GM23338 (cell line): ENCODE data around the gene BANP. TPM values are rescaled to one million over a fixed set of nuclear protein-coding genes. Genes with fewer than 3 reads are reported as not detected.

Experiments used
- ATAC-seq: fragments of 200-7000 bp; cut with Tn5 transposase; 3 replicates; pipeline ENCODE4 v1.9.1; 2020
- DNase-seq: peaks from one replicate; pipeline ENCODE4 v3.0.0-alpha.2; 2015; ENCODE audit warnings: low spot score
- H2AFZ ChIP-seq: fragments of 200-600 bp; sonication (generic); 2 replicates; pipeline ENCODE4 v1.8.0; 2016; ENCODE audit warnings: antibody characterized with exemption, mild to moderate bottlenecking, moderate library complexity
- H3F3A ChIP-seq: fragments of 200-600 bp; sonication (generic); replicated peaks from 2 replicates; pipeline ENCODE4 v1.8.0; 2017; ENCODE audit warnings: antibody characterized with exemption, mixed run types, low read depth
- H3K27ac ChIP-seq: fragments of 200-600 bp; sonication (generic); 2 replicates; pipeline ENCODE4 v1.6.1; 2016; ENCODE audit warnings: low read depth
- H3K27me3 ChIP-seq: fragments of 200-600 bp; sonication (generic); 2 replicates; pipeline ENCODE4 v1.8.0; 2016; ENCODE audit warnings: mild to moderate bottlenecking, mixed run types, moderate library complexity; ENCODE audit not compliant: insufficient read depth
- H3K36me3 ChIP-seq: fragments of 200-600 bp; sonication (generic); 2 replicates; pipeline ENCODE4 v1.8.0; 2016; ENCODE audit warnings: mild to moderate bottlenecking; ENCODE audit not compliant: insufficient read depth
- H3K4me1 ChIP-seq: fragments of 200-600 bp; sonication (generic); 2 replicates; pipeline ENCODE4 v1.8.0; 2016; ENCODE audit warnings: mild to moderate bottlenecking, moderate library complexity; ENCODE audit not compliant: insufficient read depth
- H3K4me2 ChIP-seq: fragments of 200-600 bp; sonication (generic); 2 replicates; pipeline ENCODE4 v1.7.1; 2017; ENCODE audit warnings: mixed run types
- H3K4me3 ChIP-seq: fragments of 200-600 bp; sonication (generic); 2 replicates; pipeline ENCODE4 v1.6.1; 2016; ENCODE audit warnings: mixed run types
- H3K79me2 ChIP-seq: fragments of 200-600 bp; sonication (generic); replicated peaks from 2 replicates; pipeline ENCODE4 v1.8.0; 2017; ENCODE audit warnings: mild to moderate bottlenecking; ENCODE audit not compliant: insufficient read depth
- H3K9me2 ChIP-seq: fragments of 200-600 bp; sonication (generic); 2 replicates; pipeline ENCODE4 v1.8.0; 2017; ENCODE audit not compliant: insufficient read depth
- H4K20me1 ChIP-seq: fragments of 200-600 bp; sonication (generic); replicated peaks from 2 replicates; pipeline ENCODE4 v1.8.0; 2017; ENCODE audit warnings: mild to moderate bottlenecking; ENCODE audit not compliant: insufficient read depth
- H3K27ac Mint-ChIP-seq: 2 replicates; pipeline ENCODE4 v1.8.0; 2020; ENCODE audit warnings: inconsistent platforms, mild to moderate bottlenecking, moderate library complexity, mixed read lengths
- H3K27me3 Mint-ChIP-seq: 3 replicates; pipeline ENCODE4 v1.8.0; 2022; ENCODE audit warnings: low read depth, mild to moderate bottlenecking, moderate library complexity, mixed read lengths, inconsistent platforms; ENCODE audit not compliant: insufficient read depth, poor library complexity
- H3K36me3 Mint-ChIP-seq: 3 replicates; pipeline ENCODE4 v1.8.0; 2021; ENCODE audit warnings: low read depth, mild to moderate bottlenecking, inconsistent platforms, moderate library complexity, mixed read lengths
- H3K4me1 Mint-ChIP-seq: 3 replicates; pipeline ENCODE4 v1.8.0; 2020; ENCODE audit warnings: mild to moderate bottlenecking, inconsistent platforms, mixed read lengths
- H3K4me3 Mint-ChIP-seq: 3 replicates; pipeline ENCODE4 v1.8.0; 2021; ENCODE audit warnings: moderate library complexity, mild to moderate bottlenecking, inconsistent platforms, mixed read lengths
- H3K9me3 Mint-ChIP-seq: 3 replicates; pipeline ENCODE4 v1.8.0; 2020; ENCODE audit warnings: moderate library complexity, mild to moderate bottlenecking, inconsistent platforms, mixed read lengths
- CREB1 ChIP-seq: fragments of 250-450 bp; sonication (Bioruptor Pico); IDR thresholded peaks from 2 replicates; pipeline ENCODE4 v1.5.0; 2020; ENCODE audit warnings: low read depth, mild to moderate bottlenecking, moderate library complexity
- EZH2 ChIP-seq: fragments of 200-600 bp; sonication (generic); IDR thresholded peaks from one replicate; pipeline ENCODE4 v1.8.0; 2017; ENCODE audit warnings: antibody characterized with exemption, mild to moderate bottlenecking, low read depth; ENCODE audit not compliant: unreplicated experiment
- EZH2phosphoT487 ChIP-seq: fragments of 200-600 bp; sonication (generic); IDR thresholded peaks from one replicate; pipeline ENCODE4 v1.8.1; 2018; ENCODE audit warnings: antibody characterized with exemption; ENCODE audit not compliant: unreplicated experiment
- JUNB ChIP-seq: IDR thresholded peaks from one replicate; pipeline ENCODE4 v1.6.1; 2016; ENCODE audit warnings: antibody characterized with exemption; ENCODE audit not compliant: unreplicated experiment
- NANOG ChIP-seq: IDR thresholded peaks from 2 replicates; pipeline ENCODE4 v1.6.1; 2016; ENCODE audit warnings: antibody characterized with exemption, borderline replicate concordance
- POLR2AphosphoS5 ChIP-seq: IDR thresholded peaks from 2 replicates; pipeline ENCODE4 v1.6.1; 2016; ENCODE audit warnings: antibody characterized with exemption, low read depth
- REST ChIP-seq: IDR thresholded peaks from one replicate; pipeline ENCODE4 v1.6.1; 2018; ENCODE audit warnings: antibody characterized with exemption; ENCODE audit not compliant: unreplicated experiment
- STAT1 ChIP-seq: IDR thresholded peaks from one replicate; pipeline ENCODE4 v1.6.1; 2016; ENCODE audit warnings: antibody characterized with exemption; ENCODE audit not compliant: unreplicated experiment
- ZNF331 ChIP-seq: fragments of 250-450 bp; sonication (Bioruptor Pico); IDR thresholded peaks from 2 replicates; pipeline ENCODE4 v1.5.0; 2020; ENCODE audit warnings: low read depth, mild to moderate bottlenecking, moderate library complexity
- ZNF462 ChIP-seq: fragments of 250-450 bp; sonication (Bioruptor Pico); IDR thresholded peaks from 2 replicates; pipeline ENCODE4 v1.5.0; 2020; ENCODE audit warnings: mild to moderate bottlenecking, moderate library complexity
- polyA plus RNA-seq: library from polyadenylated mRNA; unstranded; fragments of >200 nt; fragmentation: Nextera tagmentation; extraction: Ambion mirVana; gene quantifications from 2 replicates; pipeline ENCODE4 v1.2.1, GENCODE V29; 2016
- total RNA-seq: library from RNA; depleted of rRNA; stranded (reverse); fragments of >200 nt; shearing (Covaris generic); gene quantifications from 2 replicates; pipeline ENCODE4 v1.2.3, GENCODE V29; 2014
- TF ChIP-seq, protein P1 (sequence below): IDR thresholded peaks from 2 replicates; pipeline ENCODE4 v1.6.1; 2016; ENCODE audit warnings: antibody characterized with exemption

Gene BANP
- total and polyA plus RNA-seq, 2 experiments from 2014 or later = 22.3 to 48.0 TPM

DNA sequence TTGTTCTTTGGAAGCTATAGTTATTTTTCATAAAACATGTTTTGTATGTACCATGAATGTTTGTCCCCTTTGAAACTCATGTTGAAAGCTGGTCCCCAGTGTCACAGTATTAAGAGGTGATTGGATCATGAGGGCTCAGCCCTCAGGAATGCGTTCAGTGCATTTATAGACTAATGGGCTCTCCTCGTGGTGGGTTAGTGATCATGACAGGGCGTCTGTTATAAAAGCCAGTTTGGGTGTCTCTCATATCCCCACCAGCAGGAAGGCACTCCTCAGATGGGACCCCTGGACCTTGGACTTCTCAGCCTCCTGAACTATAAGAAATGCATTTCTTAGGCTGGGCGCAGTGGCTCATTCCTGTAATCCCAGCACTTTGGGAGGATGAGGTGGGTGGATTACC lies 10.4 kb downstream of the BANP start:
- no peak for ATAC-seq
- DNase-seq = no peak
- peaks cover 40% of the 10 kb centered on the region for H3K4me1 Mint-ChIP-seq

More for the DNA sequence above, 10.4 kb downstream of the BANP start:
- H3K27me3 ChIP-seq = no peaks in the 10 kb centered on the region
- peaks cover 7% of the 10 kb centered on the region; the same call in 1 of the 2 replicates for H3K4me1 ChIP-seq
- no peaks in the 10 kb centered on the region for H3K9me2 ChIP-seq
- TF ChIP-seq EZH2 (no peak), ZNF331 (CRISPR knock-in tag) (no peak), ZNF462 (no peak), NANOG (no peak), POLR2AphosphoS5 (no peak), EZH2phosphoT487 (no peak), STAT1 (no peak), CREB1 (CRISPR knock-in tag) (no peak), REST (no peak), JUNB (no peak)
- TF ChIP-seq, protein P1, sequence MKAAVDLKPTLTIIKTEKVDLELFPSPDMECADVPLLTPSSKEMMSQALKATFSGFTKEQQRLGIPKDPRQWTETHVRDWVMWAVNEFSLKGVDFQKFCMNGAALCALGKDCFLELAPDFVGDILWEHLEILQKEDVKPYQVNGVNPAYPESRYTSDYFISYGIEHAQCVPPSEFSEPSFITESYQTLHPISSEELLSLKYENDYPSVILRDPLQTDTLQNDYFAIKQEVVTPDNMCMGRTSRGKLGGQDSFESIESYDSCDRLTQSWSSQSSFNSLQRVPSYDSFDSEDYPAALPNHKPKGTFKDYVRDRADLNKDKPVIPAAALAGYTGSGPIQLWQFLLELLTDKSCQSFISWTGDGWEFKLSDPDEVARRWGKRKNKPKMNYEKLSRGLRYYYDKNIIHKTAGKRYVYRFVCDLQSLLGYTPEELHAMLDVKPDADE = no peak
- H3K36me3 ChIP-seq = no peaks in the 10 kb centered on the region; the same call in 1 of the 2 replicates
- H4K20me1 ChIP-seq = peaks cover 15% of the 10 kb centered on the region
- H3K27me3 Mint-ChIP-seq = peaks cover 12% of the 10 kb centered on the region
- H3K27ac ChIP-seq = no peak overlapping the region
- no peak overlapping the region for H3K4me3 Mint-ChIP-seq
- peak overlapping the region; percentile 25; the same call in 1 of the 2 replicates for H3K27ac Mint-ChIP-seq
- peaks cover 98% of the 10 kb centered on the region for H3K79me2 ChIP-seq
- H3K4me3 ChIP-seq = no peak overlapping the region
- H3K36me3 Mint-ChIP-seq = peaks cover 6% of the 10 kb centered on the region; the same call in 1 of the 3 replicates
- no peak overlapping the region for H2AFZ ChIP-seq
- no peaks in the 10 kb centered on the region for H3F3A ChIP-seq
- no peaks in the 10 kb centered on the region for H3K9me3 Mint-ChIP-seq
- H3K4me2 ChIP-seq = no peak overlapping the region
